ENCODE results near the gene TMEM170B. TPM values are rescaled to one million over a fixed set of nuclear protein-coding genes. Genes with fewer than 3 reads are reported as not detected.
A peak's percentile ranks its signal among the peaks of the same experiment; 100 is the strongest.

The TMEM170B gene
- total RNA-seq, 1 experiment from 2014 or later, result 1.2 TPM

GRCh38 chr6:11613858-11614257 is 76.3 kb downstream of the TMEM170B start:
- peak; percentile 89 for DNase-seq (ENCODE audit: low read depth)

- DNase-seq (ENCODE audit: low read depth), result no peak
Measured at GRCh38 chr6:11614534-11615213, 77.1 kb downstream of the TMEM170B start.

GRCh38 chr6:11615214-11615602 is 77.7 kb downstream of the TMEM170B start:
- peak; percentile 66 for DNase-seq (ENCODE audit: low read depth)

- DNase-seq (ENCODE audit: low read depth), result peak; percentile 30
Measured at GRCh38 chr6:11616200-11616611, 78.7 kb downstream of the TMEM170B start.

GRCh38 chr6:11618533-11618932 is 81.0 kb downstream of the TMEM170B start:
- peak; percentile 55 for DNase-seq (ENCODE audit: low read depth)

GRCh38 chr6:11621119-11621518 is 83.6 kb downstream of the TMEM170B start:
- DNase-seq (ENCODE audit: low read depth), result no peak

- no peak for DNase-seq (ENCODE audit: low read depth)
Measured at GRCh38 chr6:11622156-11622555, 84.6 kb downstream of the TMEM170B start.

- DNase-seq (ENCODE audit: low read depth), result no peak
Measured at GRCh38 chr6:11623272-11623671, 85.7 kb downstream of the TMEM170B start.

- no peak for DNase-seq (ENCODE audit: low read depth)
Measured at GRCh38 chr6:11625302-11625701, 87.8 kb downstream of the TMEM170B start.

- no peak for DNase-seq (ENCODE audit: low read depth)
Measured at GRCh38 chr6:11626356-11626755, 88.8 kb downstream of the TMEM170B start.

- no peak for DNase-seq (ENCODE audit: low read depth)
Measured at GRCh38 chr6:11628562-11628961, 91.0 kb downstream of the TMEM170B start.

GRCh38 chr6:11631008-11631407 is 93.5 kb downstream of the TMEM170B start:
- DNase-seq (ENCODE audit: low read depth), result no peak

GRCh38 chr6:11631539-11631938 is 94.0 kb downstream of the TMEM170B start:
- DNase-seq (ENCODE audit: low read depth), result no peak

- no peak for DNase-seq (ENCODE audit: low read depth)
Measured at GRCh38 chr6:11632231-11632630, 94.7 kb downstream of the TMEM170B start.

- peak; percentile 61 for DNase-seq (ENCODE audit: low read depth)
Measured at GRCh38 chr6:11632795-11633511, 95.4 kb downstream of the TMEM170B start.

Small RNAs within 50 kb of the gene (small RNA-seq; reads per million reads assigned to genes)
- not detected for gene RNU1-64P

Other genes starting within 250 kb of the TMEM170B start
- gene ADTRP, start 241.1 kb downstream of the TMEM170B start, total RNA-seq (2014; rRNA removed; shearing (Covaris generic)), result 6.5 and 11.6 TPM in 2 replicates

Measured in HT1080 (cell line).